HG02623 (cell line): ENCODE results near the gene NKAIN4.
"Not testable (repeated sequence)": the region's sequence is repeated elsewhere in the genome, so short reads cannot be mapped to it uniquely, and the experiment has no call there.

Experiments used
- ATAC-seq: cut with Tn5 transposase; IDR thresholded peaks from one replicate; pipeline ENCODE4 v1.9.1; 2021; ENCODE audit warnings: moderate library complexity; ENCODE audit not compliant: unreplicated experiment

Gene NKAIN4

DNA sequence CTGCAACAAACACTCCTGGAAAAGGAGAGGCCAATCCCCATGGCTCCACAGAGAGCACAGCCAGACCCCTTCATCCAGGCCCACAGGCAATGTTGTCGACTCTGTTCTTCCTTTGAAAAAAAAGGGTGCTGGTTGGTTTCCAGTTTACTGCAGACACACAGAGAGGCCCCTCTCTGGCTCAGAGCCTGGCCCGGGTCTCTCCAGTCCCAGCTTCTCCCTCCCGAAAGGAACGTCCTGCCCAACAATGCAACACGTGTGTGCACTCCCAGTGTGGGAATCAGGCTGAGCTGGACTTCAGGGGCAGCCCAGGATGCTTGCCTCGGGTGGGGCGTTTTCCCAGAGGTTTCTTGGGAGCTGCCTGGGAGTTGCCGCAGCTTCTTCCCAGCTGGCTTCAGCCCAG is 4.5 kb upstream of the NKAIN4 start:
- ATAC-seq = no peak

DNA sequence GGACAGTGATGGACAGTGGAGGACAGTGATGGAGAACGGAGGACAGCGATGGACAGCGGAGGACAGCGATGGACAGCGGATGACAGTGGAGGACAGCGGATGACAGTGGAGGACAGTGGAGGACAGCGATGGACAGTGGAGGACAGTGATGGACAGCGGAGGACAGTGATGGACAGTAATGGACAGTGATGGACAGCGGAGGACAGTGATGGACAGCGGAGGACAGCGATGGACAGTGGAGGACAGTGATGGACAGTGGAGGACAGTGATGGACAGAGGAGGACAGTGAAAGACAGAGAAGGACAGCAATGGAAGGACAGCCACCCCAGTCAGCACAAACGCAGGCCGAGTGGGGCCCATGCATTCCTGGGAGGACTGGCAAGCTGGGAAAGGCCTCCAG is 3.4 kb upstream of the NKAIN4 start:
- no peak for ATAC-seq

GRCh38 chr20:63256954-63257353 is 2.7 kb upstream of the NKAIN4 start:
- no peak for ATAC-seq

DNA sequence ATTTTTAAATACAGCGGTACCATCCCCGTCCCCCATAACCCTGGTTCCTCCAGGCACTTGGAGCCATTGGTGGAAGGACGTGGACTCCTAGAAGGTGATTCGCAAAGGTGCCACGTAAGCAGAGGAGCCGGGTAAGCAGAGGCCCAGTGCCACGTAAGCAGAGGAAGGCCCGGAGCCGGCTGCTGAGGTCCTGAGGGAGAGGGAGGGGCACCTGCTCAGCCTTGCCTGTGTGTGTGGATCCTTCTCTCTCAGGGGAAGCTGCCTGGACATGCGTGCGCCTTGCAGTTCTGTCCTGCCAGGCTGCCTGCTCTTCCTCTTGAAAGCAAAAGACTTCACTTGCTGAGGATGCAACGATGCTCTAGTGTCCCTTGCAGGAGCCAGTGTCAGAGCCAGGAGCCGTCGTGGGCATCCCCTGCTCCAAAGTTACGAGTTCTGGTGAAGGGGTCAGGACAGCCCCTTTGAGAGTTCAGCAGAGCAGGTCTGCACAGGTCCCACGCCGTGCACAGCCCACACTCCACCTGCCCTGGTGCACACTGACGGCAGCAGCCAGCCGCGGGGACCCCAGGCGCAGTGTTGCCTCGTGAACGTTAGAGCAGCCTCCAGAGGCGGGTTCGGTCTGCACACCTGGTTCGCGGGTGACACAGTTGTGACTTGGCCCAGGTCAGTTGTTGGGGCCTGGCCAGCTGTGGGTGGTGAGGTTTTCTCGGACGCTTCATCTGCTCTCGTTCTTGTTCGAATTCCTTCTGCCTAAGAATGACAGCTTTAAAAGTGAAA is 1.9 kb upstream of the NKAIN4 start:
- ATAC-seq = no peak

DNA sequence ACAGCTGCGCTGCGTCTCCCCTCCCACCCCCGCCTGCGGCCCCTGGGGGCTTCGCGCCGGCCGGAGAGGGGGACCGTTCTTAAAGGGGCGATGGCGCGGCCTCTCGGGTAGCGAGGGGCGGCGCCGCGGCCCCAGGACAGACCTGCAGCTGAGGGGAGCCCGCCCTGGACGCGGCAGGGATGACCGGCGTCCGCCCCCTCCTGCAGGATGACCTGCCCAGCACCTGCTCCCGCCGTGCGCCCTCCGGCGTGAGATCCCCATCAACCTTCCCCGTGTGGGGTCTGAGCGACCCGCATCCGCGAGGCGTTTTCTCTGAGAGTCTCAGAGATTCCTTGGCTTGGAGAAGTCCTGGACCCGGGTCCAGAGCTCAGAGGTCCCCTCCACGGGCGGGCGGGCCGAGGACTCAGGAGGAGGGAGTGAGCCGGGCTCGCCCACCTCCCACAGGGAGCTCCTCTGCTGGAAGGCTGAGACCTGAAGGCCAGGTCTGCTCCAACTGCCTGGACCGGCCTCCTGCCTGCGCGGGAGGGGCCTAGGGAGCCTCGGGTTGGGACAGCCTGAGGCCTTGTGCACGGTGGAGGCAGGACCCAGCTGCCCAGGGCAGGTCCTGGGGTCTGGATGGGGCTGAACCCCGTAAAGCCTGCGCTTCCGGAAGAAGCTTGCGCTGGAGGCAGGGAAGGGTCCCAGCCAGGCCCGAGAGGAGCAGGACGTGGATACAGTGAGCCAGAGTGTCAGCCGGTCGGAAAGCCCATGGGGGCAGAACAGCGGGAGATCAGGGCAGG is 532 bp upstream of the NKAIN4 start:
- ATAC-seq = no peak

- no peak for ATAC-seq
Observed at GRCh38 chr20:63253438-63254231, 628 bp downstream of the NKAIN4 start.

GRCh38 chr20:63253065-63253437 is 1.2 kb downstream of the NKAIN4 start:
- ATAC-seq = no peak

GRCh38 chr20:63252284-63252711 is 2.0 kb downstream of the NKAIN4 start:
- no peak for ATAC-seq

DNA sequence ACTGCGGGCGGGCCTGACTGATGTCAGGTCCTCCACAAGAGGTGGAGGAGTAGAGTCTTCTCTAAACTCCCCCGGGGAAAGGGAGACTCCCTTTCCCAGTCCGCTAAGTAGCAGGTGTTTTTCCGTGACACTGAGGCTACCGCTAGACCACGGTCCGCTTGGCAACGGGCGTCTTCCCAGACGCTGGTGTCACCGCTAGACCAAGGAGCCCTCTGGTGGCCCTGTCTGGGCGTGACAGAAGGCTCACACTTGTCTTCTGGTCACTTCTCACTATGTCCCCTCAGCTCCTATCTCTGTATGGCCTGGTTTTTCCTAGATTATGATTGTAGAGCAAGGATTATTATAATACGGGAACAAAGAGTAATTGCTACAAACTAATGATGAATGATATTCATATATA is 2.9 kb downstream of the NKAIN4 start:
- not testable (repeated sequence) for ATAC-seq

GRCh38 chr20:63249891-63250290 is 4.4 kb downstream of the NKAIN4 start:
- no peak for ATAC-seq

GRCh38 chr20:63248835-63249591 is 5.2 kb downstream of the NKAIN4 start:
- ATAC-seq = no peak

GRCh38 chr20:63247671-63248228 is 6.5 kb downstream of the NKAIN4 start:
- no peak for ATAC-seq

- no peak for ATAC-seq
Observed at GRCh38 chr20:63246490-63247288, 7.6 kb downstream of the NKAIN4 start.

DNA sequence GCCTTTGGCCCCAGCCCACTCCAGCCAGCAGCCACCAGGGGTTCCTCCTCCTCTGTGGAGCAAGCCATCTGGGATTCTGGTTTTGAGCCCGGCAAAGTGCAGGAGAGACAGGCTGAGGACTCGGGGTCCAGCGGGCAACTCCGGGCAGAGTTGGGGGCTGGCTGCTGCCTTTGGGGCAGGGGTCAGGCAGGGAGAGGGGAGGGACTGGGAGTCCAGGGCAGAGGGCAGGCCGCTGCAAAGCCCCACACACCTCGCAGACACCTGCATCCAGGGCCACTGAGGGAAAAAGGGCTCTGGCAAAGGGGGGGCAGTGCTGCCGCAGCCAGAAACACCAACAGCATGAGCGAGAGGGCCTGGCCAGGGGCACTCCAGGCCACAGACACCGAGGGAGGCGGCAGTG is 9.8 kb downstream of the NKAIN4 start:
- ATAC-seq = no peak

- no peak for ATAC-seq
Observed at GRCh38 chr20:63243604-63244247, 10.5 kb downstream of the NKAIN4 start.

DNA sequence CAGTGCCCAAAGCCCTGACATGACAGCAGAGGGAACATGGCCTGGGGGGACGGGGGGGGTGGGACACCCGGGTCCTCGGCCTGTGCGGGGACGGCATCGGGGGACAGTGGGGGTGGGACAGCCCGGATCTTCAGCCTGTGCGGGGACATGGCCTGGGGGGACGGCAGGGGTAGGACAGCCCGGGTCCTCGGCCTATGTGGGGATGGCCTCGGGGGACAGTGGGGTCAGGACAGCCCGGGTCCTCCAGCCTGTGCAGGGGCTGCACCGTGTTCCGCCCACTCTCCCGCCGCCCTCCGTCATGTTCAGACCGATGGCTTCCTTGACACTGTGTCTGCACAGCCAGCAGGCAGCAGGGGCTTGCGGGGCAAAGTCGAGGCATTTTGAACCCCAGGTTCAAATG is 11.5 kb downstream of the NKAIN4 start:
- no peak for ATAC-seq

- no peak for ATAC-seq
Observed at GRCh38 chr20:63241272-63241671, 13.0 kb downstream of the NKAIN4 start.

GRCh38 chr20:63240004-63240403 is 14.3 kb downstream of the NKAIN4 start:
- no peak for ATAC-seq

GRCh38 chr20:63239431-63239830 is 14.8 kb downstream of the NKAIN4 start:
- ATAC-seq = no peak
